ENCODE measurements around the gene DBN1.

DNA sequence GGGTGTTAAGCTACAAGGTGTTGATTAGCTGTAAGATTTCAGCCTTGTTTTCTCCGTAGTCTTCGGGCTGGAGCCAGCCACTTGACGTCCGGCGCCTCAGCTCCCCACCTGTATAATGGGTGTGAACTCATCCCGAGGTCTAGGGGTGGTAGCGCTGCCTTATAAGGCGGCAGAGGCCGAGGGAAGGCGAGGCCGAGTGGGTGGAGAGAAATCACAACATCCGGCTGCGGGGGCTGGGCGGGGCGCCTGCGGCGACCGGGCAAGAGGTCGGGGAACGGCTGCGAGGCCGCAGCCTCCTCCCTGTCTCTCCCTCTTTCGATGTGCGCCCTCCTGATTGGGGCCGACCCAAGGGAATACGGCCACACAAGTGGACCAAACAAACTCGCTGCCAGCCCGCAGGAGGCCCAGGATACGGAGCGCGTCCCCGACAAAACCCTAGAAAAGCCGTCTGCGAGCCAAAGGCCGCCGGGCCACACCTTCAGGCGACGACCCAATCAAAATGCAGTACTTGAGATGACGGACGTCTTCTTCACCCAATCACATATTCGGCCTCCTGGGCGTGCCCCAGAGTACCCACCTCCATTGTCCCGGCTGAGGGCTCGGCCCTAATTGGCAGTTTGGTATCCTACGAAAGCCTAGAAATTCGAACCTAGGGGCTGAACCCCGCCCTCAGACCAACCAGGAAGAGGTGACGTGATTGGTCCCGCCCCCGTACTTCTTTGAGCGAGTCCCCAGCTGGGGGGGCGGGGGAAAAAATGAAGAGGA lies 47.5 kb downstream of the DBN1 start:
- TF ChIP-seq EZH2 (IDR thresholded peaks at IDR 0.05; ENCODE audit: insufficient read depth, poor library complexity, severe bottlenecking), result no peak
- no peak for TF ChIP-seq EZH2phosphoT487 (IDR thresholded peaks at IDR 0.05; ENCODE audit: insufficient read depth, low read depth)

Measured in GM23248 (cell line).